Central memory CD4-positive, alpha-beta T cell (primary cell): ENCODE data around the gene CYLD.

Source experiments
- DNase-seq: peaks from one replicate; pipeline ENCODE4 v3.0.0; 2022
- total RNA-seq, 3 experiments: gene quantifications; one replicate each; lab custom pipeline; 2026; lab: John Stamatoyannopoulos, UW

The CYLD gene
- 705 to 1,273 (median 884) reads per million in 3 experiments for total RNA-seq

- peak; percentile 100 for DNase-seq
Observed at GRCh38 chr16:50741781-50742575, at the start of gene CYLD. Gene CYLD, plus strand, starts transcription at chr16:50742086. Its CDS starts 7,613 bp downstream, at chr16:50749699.

DNA sequence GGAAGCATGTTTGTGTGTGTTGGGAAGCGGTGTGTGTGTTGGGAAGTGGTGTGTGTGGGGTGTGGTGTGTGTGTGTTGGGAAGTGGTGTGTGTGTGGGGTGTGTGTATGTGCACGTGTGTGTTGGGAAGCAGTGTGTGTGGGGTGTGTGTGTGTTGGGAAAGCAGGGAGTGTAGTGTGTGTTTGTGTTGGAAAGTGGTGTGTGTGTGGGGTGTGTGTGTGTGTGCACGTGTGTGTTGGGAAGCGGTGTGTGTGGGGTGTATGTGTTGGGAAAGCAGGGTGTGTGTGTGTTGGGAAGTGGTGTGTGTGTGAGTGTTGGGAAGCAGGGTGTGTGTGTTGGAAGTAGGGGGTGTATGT is 49.3 kb upstream of the CYLD start:
- no peak for DNase-seq

DNA sequence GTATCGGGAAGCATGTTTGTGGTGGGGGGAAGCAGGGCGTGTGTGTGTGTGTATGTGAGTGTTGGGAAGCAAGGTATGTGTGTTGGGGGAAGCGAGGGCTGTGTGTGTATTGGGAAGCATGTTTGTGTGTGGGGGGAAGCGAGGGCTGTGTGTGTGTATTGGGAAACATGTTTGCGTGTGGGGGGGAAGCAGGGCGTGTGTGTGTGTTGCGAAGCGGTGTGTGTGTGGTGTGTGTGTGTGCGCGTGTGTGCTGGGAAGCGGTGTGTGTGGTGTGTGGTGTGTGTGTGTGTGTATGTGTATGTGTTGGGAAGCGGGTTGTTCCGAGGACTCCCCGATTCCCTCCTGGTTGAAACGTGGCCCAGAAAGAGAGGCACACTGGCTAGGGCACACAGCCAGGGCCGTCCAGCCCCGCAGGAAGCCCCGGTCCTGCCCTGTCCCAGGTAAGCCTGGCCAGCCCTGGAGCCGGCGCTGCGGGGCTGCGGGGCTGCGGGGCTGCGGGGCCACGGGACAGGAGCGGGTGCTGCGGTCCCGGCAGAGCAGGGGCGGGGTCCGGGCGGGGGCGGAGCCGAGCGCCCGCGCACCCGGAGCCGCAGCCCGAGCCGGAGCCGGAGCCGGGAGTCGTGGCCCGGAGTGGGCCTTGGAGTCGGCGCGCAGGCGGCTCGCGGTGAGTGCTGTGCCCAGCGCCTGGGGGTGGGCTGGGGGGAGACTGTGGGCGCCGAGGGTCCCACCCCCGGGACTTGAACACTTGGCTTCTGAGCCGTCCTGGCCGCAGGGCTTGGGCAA is 48.7 kb upstream of the CYLD start, which contains the start of gene NOD2:
Gene NOD2, plus strand, starts transcription at position 608 of the 783 bp plus-strand sequence. CDS start 5,890 bp downstream, outside the sequence.
- DNase-seq: peak; percentile 25

DNA sequence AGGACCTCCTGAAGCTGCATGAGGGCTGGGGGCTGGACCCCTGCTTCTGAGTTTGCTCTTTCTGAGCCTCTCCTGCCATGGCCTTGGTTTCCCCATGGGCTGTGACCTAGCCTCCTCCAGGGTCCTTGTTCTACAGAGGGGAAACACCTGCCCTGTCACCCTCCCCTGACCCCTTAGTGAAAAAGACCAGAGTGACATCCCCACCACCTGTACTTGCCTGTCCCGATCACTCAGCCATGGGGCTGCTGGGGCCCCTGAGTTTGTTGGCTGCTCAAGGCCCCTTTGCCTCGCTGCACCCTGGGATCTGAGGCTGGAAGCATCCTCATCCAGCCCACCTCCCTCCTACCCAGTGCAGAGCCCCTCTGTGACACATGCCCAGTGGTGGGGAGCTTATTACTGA is 47.7 kb upstream of the CYLD start:
- DNase-seq: no peak

- DNase-seq: no peak
Observed at GRCh38 chr16:50695017-50696000, 46.6 kb upstream of the CYLD start.

GRCh38 chr16:50696126-50696525 is 45.8 kb upstream of the CYLD start:
- no peak for DNase-seq

DNA sequence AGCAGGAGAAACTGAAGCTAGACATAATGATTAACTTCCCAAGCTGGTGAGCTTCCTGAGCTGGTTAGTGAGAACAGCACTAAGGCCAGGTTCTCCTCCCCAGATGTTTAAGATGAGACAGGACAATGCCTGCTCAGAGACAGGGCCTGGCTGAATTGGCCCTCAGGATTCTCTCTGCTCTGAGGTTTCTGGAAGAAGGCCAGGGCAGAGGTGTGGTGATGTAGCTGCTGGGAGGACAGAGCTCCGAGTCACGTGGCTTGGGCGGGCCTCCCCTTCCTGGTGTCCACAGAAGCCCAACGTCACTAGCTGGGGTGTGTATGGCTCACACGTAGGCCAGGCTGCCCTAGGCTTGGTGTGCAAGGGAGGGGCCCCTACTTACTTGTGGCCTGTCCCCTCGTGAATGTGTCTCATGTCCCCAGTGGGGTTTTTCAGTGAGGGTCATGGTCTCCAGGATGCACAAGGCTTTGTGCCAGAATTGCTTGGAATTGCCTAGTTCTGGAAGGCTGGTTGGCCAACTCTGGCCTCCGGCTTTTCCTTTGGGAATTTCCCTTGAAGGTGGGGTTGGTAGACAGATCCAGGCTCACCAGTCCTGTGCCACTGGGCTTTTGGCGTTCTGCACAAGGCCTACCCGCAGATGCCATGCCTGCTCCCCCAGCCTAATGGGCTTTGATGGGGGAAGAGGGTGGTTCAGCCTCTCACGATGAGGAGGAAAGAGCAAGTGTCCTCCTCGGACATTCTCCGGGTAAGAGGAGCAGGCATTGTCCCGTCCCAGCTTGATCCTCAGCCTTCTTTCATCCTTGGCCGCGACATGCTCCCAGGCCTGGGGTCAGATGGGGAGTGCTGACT is 45.1 kb upstream of the CYLD start:
- DNase-seq: peak; percentile 68

GRCh38 chr16:50697421-50697715 is 44.5 kb upstream of the CYLD start:
- no peak for DNase-seq

- peak; percentile 49 for DNase-seq
Observed at GRCh38 chr16:50697881-50698767, 43.8 kb upstream of the CYLD start.

- DNase-seq: no peak
Observed at GRCh38 chr16:50699326-50700159, 42.3 kb upstream of the CYLD start.

DNA sequence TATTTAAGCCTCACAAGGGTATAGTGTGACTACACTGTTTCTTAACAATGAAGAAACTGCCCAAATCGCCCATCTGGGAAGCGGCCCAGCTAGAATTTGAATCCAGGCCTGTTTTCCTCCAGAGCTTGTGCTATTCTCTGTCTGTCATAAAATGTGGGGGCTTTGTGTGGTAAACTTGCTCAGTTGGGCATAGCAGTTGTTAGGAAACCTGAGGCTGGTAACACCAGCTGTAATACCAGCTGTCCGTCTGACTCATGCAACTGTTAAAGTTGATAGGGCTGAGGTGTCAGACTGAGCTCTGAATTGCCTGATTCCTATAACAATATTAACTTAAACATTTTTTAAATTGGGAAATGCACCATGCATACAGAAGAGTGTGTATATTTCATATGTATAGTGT is 39.2 kb upstream of the CYLD start:
- no peak for DNase-seq

DNA sequence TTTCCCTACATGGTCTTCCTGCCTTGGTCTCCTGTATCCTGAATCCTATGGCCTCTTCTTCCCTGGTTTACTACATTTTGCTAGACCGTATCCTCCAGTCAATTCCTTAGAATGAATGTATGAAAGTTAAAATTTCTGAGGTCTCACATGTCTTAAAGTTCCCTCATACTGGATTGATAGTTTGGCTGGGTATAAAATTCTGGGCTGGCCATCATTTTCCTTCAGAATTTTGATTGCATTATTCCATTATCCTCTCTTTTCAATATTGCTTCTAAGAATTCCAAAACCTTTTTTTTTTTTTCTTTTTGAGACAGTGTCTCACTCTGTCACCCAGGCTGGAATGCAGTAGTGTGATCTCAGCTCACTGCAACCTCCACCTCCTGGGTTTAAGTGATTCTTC is 37.6 kb upstream of the CYLD start:
- DNase-seq: no peak

GRCh38 chr16:50705436-50706110 is 36.3 kb upstream of the CYLD start:
- DNase-seq: no peak

DNA sequence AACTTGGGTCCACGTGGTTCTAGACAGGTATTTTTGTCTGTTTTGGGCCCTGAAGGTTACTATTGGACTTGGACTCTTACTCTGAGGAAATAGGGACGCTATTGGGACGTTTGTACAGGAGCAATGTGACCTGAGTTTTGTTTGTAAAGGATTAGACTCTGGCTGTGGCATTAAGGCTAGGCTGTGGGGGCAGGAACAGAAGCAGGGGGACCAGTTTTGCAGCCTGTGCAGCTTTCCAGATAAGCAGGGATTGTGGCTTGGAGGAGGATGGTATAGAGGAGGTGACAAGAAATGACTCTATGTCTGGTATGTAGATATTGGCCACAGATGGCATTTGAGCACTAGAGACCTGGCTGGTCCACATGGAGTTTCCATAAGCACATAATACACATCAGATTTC is 35.6 kb upstream of the CYLD start:
- no peak for DNase-seq

DNA sequence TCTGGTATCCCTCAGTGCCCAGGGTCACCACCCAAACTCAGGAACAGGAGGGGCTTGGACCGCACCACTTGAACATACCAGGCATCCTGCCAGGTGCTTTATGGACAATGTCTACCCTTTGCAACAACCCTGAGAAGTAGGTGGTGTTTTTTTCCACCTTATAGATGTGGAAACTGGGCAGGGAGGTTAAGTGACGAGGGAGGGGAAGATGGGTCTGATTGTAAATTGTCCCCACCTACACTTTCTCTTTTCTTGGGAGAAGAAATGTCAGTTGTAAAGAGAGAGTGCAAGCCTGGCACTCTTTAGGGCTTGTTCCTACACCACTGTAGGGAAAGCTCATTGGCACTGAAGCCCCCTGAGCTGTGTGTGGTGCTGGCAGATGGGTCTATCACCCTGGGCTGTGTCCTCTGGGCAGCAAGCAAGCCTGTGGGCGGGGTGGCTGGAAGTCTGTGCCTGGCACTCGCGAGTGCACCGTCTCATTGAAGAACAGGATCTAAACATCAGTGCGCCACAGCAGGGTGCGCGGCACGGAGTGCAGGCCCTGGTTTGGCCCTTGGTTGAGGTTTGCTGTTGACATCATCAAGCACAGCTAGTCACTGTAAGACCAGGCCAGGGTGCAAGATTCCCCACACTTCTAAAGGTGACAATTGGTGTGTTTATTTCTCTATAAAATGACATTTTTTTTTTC is 33.4 kb upstream of the CYLD start:
- no peak for DNase-seq

GRCh38 chr16:50709061-50709684 is 32.7 kb upstream of the CYLD start:
- no peak for DNase-seq

DNA sequence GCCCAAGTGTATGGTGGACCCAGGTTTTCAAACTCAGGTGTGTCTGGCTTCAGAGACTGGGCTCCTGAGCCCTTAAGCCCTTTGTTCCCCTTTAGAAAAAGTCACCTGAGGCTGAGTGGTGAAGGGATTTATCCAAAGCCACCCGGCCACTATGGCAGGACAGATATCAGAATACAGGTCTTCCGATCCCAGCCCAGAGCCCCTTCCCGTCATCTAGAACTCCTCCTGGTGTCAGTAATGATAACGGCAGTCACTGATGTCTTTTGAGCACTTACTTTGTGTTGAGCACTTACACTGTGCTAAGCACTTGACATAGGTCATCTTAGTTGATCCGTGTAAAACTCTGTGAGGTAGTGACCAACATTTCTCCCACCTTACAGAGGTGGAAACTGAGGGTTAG is 31.9 kb upstream of the CYLD start:
- DNase-seq: no peak

- DNase-seq: no peak
Observed at GRCh38 chr16:50711040-50711439, 30.8 kb upstream of the CYLD start.
